K562 (cell line): Measurements from ENCODE around the gene CD19. TPM values are rescaled to one million over a fixed set of nuclear protein-coding genes. Genes with fewer than 3 reads are reported as not detected.

Source experiments
- DNMT1 ChIP-seq: fragments of 450-650 bp; IDR thresholded peaks from 2 replicates; pipeline ENCODE4 v1.6.1; 2016; ENCODE audit warnings: antibody characterized with exemption, mild to moderate bottlenecking
- ETV1 ChIP-seq: fragments of 450-650 bp; conservative IDR thresholded peaks from 2 replicates; pipeline ENCODE4 v1.6.1; 2016; ENCODE audit warnings: missing genetic modification characterization, control low read depth, low read depth, missing compliant biosample characterization
- FIP1L1 ChIP-seq: fragments of 200-400 bp; formaldehyde crosslinking; IDR thresholded peaks from 2 replicates; pipeline ENCODE4 v1.6.1; 2018; ENCODE audit warnings: mild to moderate bottlenecking, low read depth, low read length; ENCODE audit not compliant: poor library complexity, severe bottlenecking
- JUNB ChIP-seq: fragments of 450-650 bp; formaldehyde crosslinking; conservative IDR thresholded peaks from 2 replicates; pipeline ENCODE4 v1.4.0; 2020; ENCODE audit warnings: mild to moderate bottlenecking
- KDM2B ChIP-seq: fragments of 250-450 bp; sonication (Bioruptor Pico); IDR thresholded peaks from 2 replicates; pipeline ENCODE4 v1.8.0; 2021; ENCODE audit warnings: mild to moderate bottlenecking, moderate library complexity
- NR2F6 ChIP-seq: fragments of 450-650 bp; formaldehyde crosslinking; IDR thresholded peaks from 2 replicates; pipeline ENCODE4 v1.4.0; 2020; ENCODE audit warnings: mild to moderate bottlenecking
- PHTF2 ChIP-seq: fragments of 250-450 bp; sonication (Bioruptor Pico); IDR thresholded peaks from 2 replicates; pipeline ENCODE4 v1.5.0; 2021; ENCODE audit warnings: mild to moderate bottlenecking
- SRSF9 ChIP-seq: fragments of 200-400 bp; formaldehyde crosslinking; IDR thresholded peaks from 2 replicates; pipeline ENCODE4 v1.6.1; 2017; ENCODE audit warnings: low read depth, low read length, borderline replicate concordance
- THRAP3 ChIP-seq: fragments of 450-650 bp; IDR thresholded peaks from 2 replicates; pipeline ENCODE4 v1.6.1; 2016; ENCODE audit warnings: mild to moderate bottlenecking, inconsistent platforms, borderline replicate concordance
- ZBTB17 ChIP-seq: fragments of 450-650 bp; formaldehyde crosslinking; IDR thresholded peaks from 2 replicates; pipeline ENCODE4 v1.4.0; 2020; ENCODE audit warnings: mild to moderate bottlenecking
- ZBTB8A ChIP-seq: fragments of 450-650 bp; IDR thresholded peaks from 2 replicates; pipeline ENCODE4 v1.6.1; 2018; ENCODE audit warnings: mild to moderate bottlenecking, moderate library complexity; ENCODE audit not compliant: partially characterized antibody
- ZFP1 ChIP-seq: fragments of 450-650 bp; formaldehyde crosslinking; IDR thresholded peaks from 2 replicates; pipeline ENCODE4 v1.4.0; 2020; ENCODE audit warnings: mild to moderate bottlenecking, mixed read lengths
- ZNF408 ChIP-seq: fragments of 250-450 bp; sonication (Bioruptor Pico); IDR thresholded peaks from 2 replicates; pipeline ENCODE4 v1.4.0; 2020; ENCODE audit warnings: low read depth, mild to moderate bottlenecking, moderate library complexity
- ZNF644 ChIP-seq: fragments of 200-800 bp; sonication (Bioruptor generic); IDR thresholded peaks from 2 replicates; pipeline ENCODE4 v1.6.1; 2016; ENCODE audit warnings: low read depth, missing genetic modification characterization, missing compliant biosample characterization
- ZNF696 ChIP-seq: fragments of 250-450 bp; sonication (Bioruptor Pico); conservative IDR thresholded peaks from 2 replicates; pipeline ENCODE4 v1.4.0; 2020; ENCODE audit warnings: mild to moderate bottlenecking, moderate library complexity
- ZZZ3 ChIP-seq: fragments of 450-650 bp; IDR thresholded peaks from 2 replicates; pipeline ENCODE4 v1.6.1; 2016; ENCODE audit warnings: antibody characterized with exemption, mild to moderate bottlenecking, moderate library complexity
- polyA plus RNA-seq, 8 experiments: library from polyadenylated mRNA; depleted of rRNA in 4 of 8; stranded (reverse) in 5 of 8; unstranded in 3 of 8; fragments of >200 nt; fragmentation: Nextera tagmentation in 2 of 8; fragmentation: Illumina TruSeq in 1 of 8; extraction: Ambion mirVana in 2 of 8; extraction: Trizol in 1 of 8; gene quantifications; 2 replicates each; pipeline versions ENCODE4 v1.2.1 to v1.2.3, GENCODE V29; 2011 to 2014; ENCODE audit warnings: inconsistent platforms in 1 of 8, missing spikeins in 1 of 8
- total RNA-seq, 7 experiments: library from RNA; depleted of rRNA in 6 of 7; stranded (reverse); fragments of >200 nt in 6 of 7; fragmentation: Illumina TruSeq in 2 of 7; extraction: Trizol in 2 of 7; gene quantifications; 2 replicates each; pipeline versions ENCODE4 v1.2.1 to v1.2.3, GENCODE V29; 2011 to 2021; ENCODE audit warnings: low replicate concordance in 1 of 7
- TF ChIP-seq, protein P1 (sequence below): fragments of 250-450 bp; sonication (Bioruptor Pico); IDR thresholded peaks from 2 replicates; pipeline ENCODE4 v1.5.0; 2020; ENCODE audit warnings: mild to moderate bottlenecking, borderline replicate concordance
- TF ChIP-seq, protein P2 (sequence below): fragments of 450-650 bp; IDR thresholded peaks from 2 replicates; pipeline ENCODE4 v1.6.1; 2016; ENCODE audit warnings: low read depth, mild to moderate bottlenecking, moderate library complexity
- TF ChIP-seq, protein P3 (sequence below): fragments of 250-450 bp; sonication (Bioruptor Pico); IDR thresholded peaks from 2 replicates; pipeline ENCODE4 v1.9.0; 2021; ENCODE audit warnings: mild to moderate bottlenecking
- TF ChIP-seq, protein P4 (sequence below): fragments of 200-800 bp; sonication (Bioruptor generic); IDR thresholded peaks from 2 replicates; pipeline ENCODE4 v1.6.1; 2016; ENCODE audit warnings: missing genetic modification characterization, missing compliant biosample characterization

CD19 gene
- total and polyA plus RNA-seq, 9 of the 15 experiments (the other 6 are each of a cell fraction or from before 2014, with no cell fraction given), result 0.27 to 3.7 (median 2.0) TPM; not detected in 1

GRCh38 chr16:28974437-28975157 lies 42.8 kb downstream of the CD19 start, which contains the start of gene SPNS1 (continued):
- TF ChIP-seq, protein P1, sequence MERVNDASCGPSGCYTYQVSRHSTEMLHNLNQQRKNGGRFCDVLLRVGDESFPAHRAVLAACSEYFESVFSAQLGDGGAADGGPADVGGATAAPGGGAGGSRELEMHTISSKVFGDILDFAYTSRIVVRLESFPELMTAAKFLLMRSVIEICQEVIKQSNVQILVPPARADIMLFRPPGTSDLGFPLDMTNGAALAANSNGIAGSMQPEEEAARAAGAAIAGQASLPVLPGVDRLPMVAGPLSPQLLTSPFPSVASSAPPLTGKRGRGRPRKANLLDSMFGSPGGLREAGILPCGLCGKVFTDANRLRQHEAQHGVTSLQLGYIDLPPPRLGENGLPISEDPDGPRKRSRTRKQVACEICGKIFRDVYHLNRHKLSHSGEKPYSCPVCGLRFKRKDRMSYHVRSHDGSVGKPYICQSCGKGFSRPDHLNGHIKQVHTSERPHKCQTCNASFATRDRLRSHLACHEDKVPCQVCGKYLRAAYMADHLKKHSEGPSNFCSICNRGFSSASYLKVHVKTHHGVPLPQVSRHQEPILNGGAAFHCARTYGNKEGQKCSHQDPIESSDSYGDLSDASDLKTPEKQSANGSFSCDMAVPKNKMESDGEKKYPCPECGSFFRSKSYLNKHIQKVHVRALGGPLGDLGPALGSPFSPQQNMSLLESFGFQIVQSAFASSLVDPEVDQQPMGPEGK (CRISPR knock-in tag), result no peak
- TF ChIP-seq, protein P2, sequence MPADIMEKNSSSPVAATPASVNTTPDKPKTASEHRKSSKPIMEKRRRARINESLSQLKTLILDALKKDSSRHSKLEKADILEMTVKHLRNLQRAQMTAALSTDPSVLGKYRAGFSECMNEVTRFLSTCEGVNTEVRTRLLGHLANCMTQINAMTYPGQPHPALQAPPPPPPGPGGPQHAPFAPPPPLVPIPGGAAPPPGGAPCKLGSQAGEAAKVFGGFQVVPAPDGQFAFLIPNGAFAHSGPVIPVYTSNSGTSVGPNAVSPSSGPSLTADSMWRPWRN, result peak; percentile 76
- TF ChIP-seq SRSF9 (no peak), THRAP3 (no peak), ZFP1 (no peak), ZNF408 (CRISPR knock-in tag) (no peak), ETV1 (tag) (peak; percentile 60; the same call in 1 of the 2 replicates), KDM2B (peak; percentile 15; the same call in 1 of the 2 replicates), ZNF696 (CRISPR knock-in tag) (no peak), JUNB (CRISPR knock-in tag) (no peak), ZBTB17 (CRISPR knock-in tag) (no peak), ZZZ3 (peak; percentile 76; the same call in 1 of the 2 replicates), ZNF644 (tag) (0 out of 2 replicates have a peak, but pooled peaks have one; percentile 24), PHTF2 (CRISPR knock-in tag) (no peak), ZBTB8A (no peak), FIP1L1 (peak; percentile 28), DNMT1 (no peak), NR2F6 (no peak)
- TF ChIP-seq, protein P3, sequence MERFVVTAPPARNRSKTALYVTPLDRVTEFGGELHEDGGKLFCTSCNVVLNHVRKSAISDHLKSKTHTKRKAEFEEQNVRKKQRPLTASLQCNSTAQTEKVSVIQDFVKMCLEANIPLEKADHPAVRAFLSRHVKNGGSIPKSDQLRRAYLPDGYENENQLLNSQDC (CRISPR knock-in tag), result no peak
- TF ChIP-seq, protein P4, sequence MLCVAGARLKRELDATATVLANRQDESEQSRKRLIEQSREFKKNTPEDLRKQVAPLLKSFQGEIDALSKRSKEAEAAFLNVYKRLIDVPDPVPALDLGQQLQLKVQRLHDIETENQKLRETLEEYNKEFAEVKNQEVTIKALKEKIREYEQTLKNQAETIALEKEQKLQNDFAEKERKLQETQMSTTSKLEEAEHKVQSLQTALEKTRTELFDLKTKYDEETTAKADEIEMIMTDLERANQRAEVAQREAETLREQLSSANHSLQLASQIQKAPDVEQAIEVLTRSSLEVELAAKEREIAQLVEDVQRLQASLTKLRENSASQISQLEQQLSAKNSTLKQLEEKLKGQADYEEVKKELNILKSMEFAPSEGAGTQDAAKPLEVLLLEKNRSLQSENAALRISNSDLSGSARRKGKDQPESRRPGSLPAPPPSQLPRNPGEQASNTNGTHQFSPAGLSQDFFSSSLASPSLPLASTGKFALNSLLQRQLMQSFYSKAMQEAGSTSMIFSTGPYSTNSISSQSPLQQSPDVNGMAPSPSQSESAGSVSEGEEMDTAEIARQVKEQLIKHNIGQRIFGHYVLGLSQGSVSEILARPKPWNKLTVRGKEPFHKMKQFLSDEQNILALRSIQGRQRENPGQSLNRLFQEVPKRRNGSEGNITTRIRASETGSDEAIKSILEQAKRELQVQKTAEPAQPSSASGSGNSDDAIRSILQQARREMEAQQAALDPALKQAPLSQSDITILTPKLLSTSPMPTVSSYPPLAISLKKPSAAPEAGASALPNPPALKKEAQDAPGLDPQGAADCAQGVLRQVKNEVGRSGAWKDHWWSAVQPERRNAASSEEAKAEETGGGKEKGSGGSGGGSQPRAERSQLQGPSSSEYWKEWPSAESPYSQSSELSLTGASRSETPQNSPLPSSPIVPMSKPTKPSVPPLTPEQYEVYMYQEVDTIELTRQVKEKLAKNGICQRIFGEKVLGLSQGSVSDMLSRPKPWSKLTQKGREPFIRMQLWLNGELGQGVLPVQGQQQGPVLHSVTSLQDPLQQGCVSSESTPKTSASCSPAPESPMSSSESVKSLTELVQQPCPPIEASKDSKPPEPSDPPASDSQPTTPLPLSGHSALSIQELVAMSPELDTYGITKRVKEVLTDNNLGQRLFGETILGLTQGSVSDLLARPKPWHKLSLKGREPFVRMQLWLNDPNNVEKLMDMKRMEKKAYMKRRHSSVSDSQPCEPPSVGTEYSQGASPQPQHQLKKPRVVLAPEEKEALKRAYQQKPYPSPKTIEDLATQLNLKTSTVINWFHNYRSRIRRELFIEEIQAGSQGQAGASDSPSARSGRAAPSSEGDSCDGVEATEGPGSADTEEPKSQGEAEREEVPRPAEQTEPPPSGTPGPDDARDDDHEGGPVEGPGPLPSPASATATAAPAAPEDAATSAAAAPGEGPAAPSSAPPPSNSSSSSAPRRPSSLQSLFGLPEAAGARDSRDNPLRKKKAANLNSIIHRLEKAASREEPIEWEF (CRISPR knock-in tag), result no peak
